CD14-positive monocyte (primary cell): ENCODE results near the gene ITGA11. TPM values are rescaled to one million over a fixed set of nuclear protein-coding genes. Genes with fewer than 3 reads are reported as not detected.

Experiments
- DNase-seq, 3 donors: peaks; one replicate each; pipeline ENCODE4 v3.0.0-alpha.2; 2011 to 2022
- H2AFZ ChIP-seq: 2 replicates; pipeline ENCODE4 v1.6.0; 2012; ENCODE audit warnings: mild to moderate bottlenecking, low read depth, low read length, inconsistent platforms; ENCODE audit not compliant: insufficient read depth, poor library complexity, severe bottlenecking
- H3K27ac ChIP-seq, 2 donors: 1 replicate in 1 of 2; 2 replicates in 1 of 2; pipeline ENCODE4 v1.5.1; 2012 to 2013; ENCODE audit warnings: low read length in 2 of 2, control low read depth in 1 of 2, inconsistent platforms in 1 of 2, low read depth in 1 of 2, mild to moderate bottlenecking in 1 of 2
- H3K27me3 ChIP-seq, 2 donors: one replicate each; pipeline versions ENCODE4 v1.6.0 to v1.6.1; 2011 to 2013; ENCODE audit warnings: low read length in 2 of 2; ENCODE audit not compliant: control insufficient read depth in 2 of 2, insufficient read depth in 2 of 2
- H3K36me3 ChIP-seq, 2 donors: replicated peaks in 1 of 2; 1 replicate in 1 of 2; 2 replicates in 1 of 2; pipeline versions ENCODE4 v1.5.1 to v1.6.1; 2012 to 2013; ENCODE audit warnings: low read length in 2 of 2, control low read depth in 1 of 2, inconsistent platforms in 1 of 2, mild to moderate bottlenecking in 1 of 2; ENCODE audit not compliant: insufficient read depth in 2 of 2, control insufficient read depth in 1 of 2
- H3K4me1 ChIP-seq, 2 donors: 1 replicate in 1 of 2; 2 replicates in 1 of 2; pipeline versions ENCODE4 v1.5.1 to v1.6.1; 2012 to 2013; ENCODE audit warnings: low read length in 2 of 2, control low read depth in 1 of 2, inconsistent platforms in 1 of 2, mild to moderate bottlenecking in 1 of 2, moderate library complexity in 1 of 2; ENCODE audit not compliant: insufficient read depth in 2 of 2, control insufficient read depth in 1 of 2
- H3K4me2 ChIP-seq: replicated peaks from 2 replicates; pipeline ENCODE3; 2012; ENCODE audit warnings: low read length, moderate library complexity, mild to moderate bottlenecking; ENCODE audit not compliant: poor library complexity, severe bottlenecking; ENCODE audit errors: extremely low read depth
- H3K4me3 ChIP-seq, 3 experiments: fragments of 200-600 bp in 1 of 3; sonication (generic) in 1 of 3; replicated peaks in 1 of 3; 1 replicate in 2 of 3; 2 replicates in 1 of 3; pipeline ENCODE4 v1.5.1; 2011 to 2013; ENCODE audit warnings: low read length in 3 of 3, mild to moderate bottlenecking in 3 of 3, control low read depth in 2 of 3, low read depth in 2 of 3, inconsistent platforms in 1 of 3, moderate library complexity in 1 of 3
- H3K79me2 ChIP-seq: 2 replicates; pipeline ENCODE4 v1.6.0; 2012; ENCODE audit warnings: mild to moderate bottlenecking, control low read depth, inconsistent platforms, low read length, moderate library complexity; ENCODE audit not compliant: insufficient read depth
- H3K9ac ChIP-seq: 2 replicates; pipeline ENCODE4 v1.6.0; 2017; ENCODE audit warnings: low read length, mild to moderate bottlenecking; ENCODE audit not compliant: insufficient read depth, poor library complexity, severe bottlenecking
- H3K9me3 ChIP-seq, 2 donors: replicated peaks in 1 of 2; 1 replicate in 1 of 2; 2 replicates in 1 of 2; pipeline versions ENCODE4 v1.5.1 to v1.6.1; 2012 to 2013; ENCODE audit warnings: low read length in 2 of 2, control low read depth in 1 of 2; ENCODE audit not compliant: control insufficient read depth in 1 of 2, insufficient read depth in 1 of 2
- H4K20me1 ChIP-seq: 2 replicates; pipeline ENCODE4 v1.6.0; 2012; ENCODE audit warnings: mild to moderate bottlenecking, low read length, control low read depth, moderate library complexity; ENCODE audit not compliant: insufficient read depth
- H3K27ac Mint-ChIP-seq, 7 donors: one replicate each; pipeline ENCODE4 v1.8.0; 2020; ENCODE audit warnings: mild to moderate bottlenecking in 7 of 7, mixed read lengths in 7 of 7, moderate library complexity in 6 of 7, inconsistent platforms in 2 of 7
- H3K27me3 Mint-ChIP-seq, 3 donors: one replicate each; pipeline ENCODE4 v1.8.0; 2021 to 2022; ENCODE audit warnings: low read depth in 3 of 3, mild to moderate bottlenecking in 3 of 3, mixed read lengths in 3 of 3, moderate library complexity in 3 of 3, inconsistent platforms in 1 of 3
- H3K36me3 Mint-ChIP-seq, 2 donors: one replicate each; pipeline ENCODE4 v1.8.0; 2020; ENCODE audit warnings: mixed read lengths in 2 of 2, inconsistent platforms in 1 of 2, mild to moderate bottlenecking in 1 of 2
- H3K4me1 Mint-ChIP-seq: one replicate; pipeline ENCODE4 v1.8.0; 2020; ENCODE audit warnings: mild to moderate bottlenecking, mixed read lengths
- H3K4me3 Mint-ChIP-seq, 2 donors: one replicate each; pipeline ENCODE4 v1.8.0; 2020; ENCODE audit warnings: mild to moderate bottlenecking in 2 of 2, mixed read lengths in 2 of 2, moderate library complexity in 1 of 2
- H3K9me3 Mint-ChIP-seq, 7 donors: one replicate each; pipeline ENCODE4 v1.8.0; 2020 to 2022; ENCODE audit warnings: mixed read lengths in 7 of 7, mild to moderate bottlenecking in 6 of 7, moderate library complexity in 6 of 7, inconsistent platforms in 2 of 7
- CTCF ChIP-seq: fragments of 200-600 bp; IDR thresholded peaks from one replicate; pipeline ENCODE4 v1.8.0; 2022; ENCODE audit warnings: antibody characterized with exemption, mild to moderate bottlenecking
- WGBS: methylation state at CpG from one replicate; pipeline ENCODE4 v1.1.5; 2013; ENCODE audit warnings: missing lambda C conversion rate; ENCODE audit not compliant: insufficient coverage; 5-methylcytosine and 5-hydroxymethylcytosine counted together
- intact Hi-C, 2 donors: fragments of 100-400 bp; cut with micrococcal nuclease; formaldehyde crosslinking; loops; one replicate each; pipeline versions ENCODE4 v1.15.0 to v1.15.1; 2023
- polyA plus RNA-seq, 3 donors: library from polyadenylated mRNA; depleted of rRNA in 1 of 3; unstranded in 2 of 3; stranded (reverse) in 1 of 3; fragments of 300-500 nt in 2 of 3; fragments of >200 nt in 1 of 3; fragmentation: Illumina TruSeq in 2 of 3; gene quantifications; 1 replicate in 2 of 3; 2 replicates in 1 of 3; pipeline ENCODE4 v1.2.3, GENCODE V29; 2012 to 2021

The ITGA11 gene
- polyA plus RNA-seq, 3 donors = under 0.01 to 0.01 TPM; not detected in 1

GRCh38 chr15:68326711-68327354 lies 105.1 kb downstream of the ITGA11 start:
- Histone ChIP-seq H3K9me3 (no peaks in the 10 kb centered on the region), H3K36me3 (no peaks in the 10 kb centered on the region), H3K4me3 (peak overlapping the region in 1 of 3 experiments; percentile 14), H3K4me1 (peaks cover 10% of the 10 kb centered on the region in 2 donors), H3K27ac (no peak overlapping the region), H4K20me1 (no peaks in the 10 kb centered on the region), H3K4me2 (no peak overlapping the region), H2AFZ (peak overlapping the region; percentile 65), H3K79me2 (no peaks in the 10 kb centered on the region), H3K27me3 (no peaks in the 10 kb centered on the region), H3K9ac (peak overlapping the region; percentile 27)
- intact Hi-C loops = no loop called here
- Mint-ChIP-seq H3K4me3 (peak overlapping the region in 1 of 2 donors; percentile 12), H3K9me3 (no peaks in the 10 kb centered on the region), H3K36me3 (no peaks in the 10 kb centered on the region), H3K27me3 (peaks cover 5 to 6% (median 6%) of the 10 kb centered on the region in 3 donors), H3K4me1 (peaks cover 9% of the 10 kb centered on the region), H3K27ac (no peak overlapping the region)
- TF ChIP-seq CTCF = no peak
- peak in 1 of 3 donors; percentile 30 for DNase-seq
- WGBS = 86% methylated on average over 8 of the region's 11 CpGs

- H3K4me1 Mint-ChIP-seq = peaks cover 9% of the 10 kb centered on the region
- no peak for DNase-seq
- no peak overlapping the region for H3K27ac ChIP-seq
- H3K27me3 ChIP-seq = no peaks in the 10 kb centered on the region
- WGBS = 85% methylated on average over 3 of the region's 4 CpGs
- no peak overlapping the region for H3K4me3 ChIP-seq
- no peaks in the 10 kb centered on the region for H3K9me3 Mint-ChIP-seq
- no peaks in the 10 kb centered on the region for H3K36me3 ChIP-seq
- no peak overlapping the region for H2AFZ ChIP-seq
- no peak overlapping the region for H3K27ac Mint-ChIP-seq
- peaks cover 1 to 6% (median 2%) of the 10 kb centered on the region in 3 donors for H3K27me3 Mint-ChIP-seq
- H3K4me2 ChIP-seq = no peak overlapping the region
- H3K4me3 Mint-ChIP-seq = no peak overlapping the region
- H3K79me2 ChIP-seq = no peaks in the 10 kb centered on the region
- no peaks in the 10 kb centered on the region for H4K20me1 ChIP-seq
- no peaks in the 10 kb centered on the region for H3K36me3 Mint-ChIP-seq
- H3K4me1 ChIP-seq = peaks cover 10% of the 10 kb centered on the region in 2 donors
- no peaks in the 10 kb centered on the region for H3K9me3 ChIP-seq
- TF ChIP-seq CTCF = no peak
- H3K9ac ChIP-seq = no peak overlapping the region
- intact Hi-C loops = no loop called here
These were observed 106.2 kb downstream of the ITGA11 start for GRCh38 chr15:68325726-68326125.
